Chondrocyte (in vitro differentiated cells): ENCODE data around the gene RTP5. TPM values are rescaled to one million over a fixed set of nuclear protein-coding genes. Genes with fewer than 3 reads are reported as not detected.
A peak's percentile ranks its signal among the peaks of the same experiment; 100 is the strongest.
"Not testable (repeated sequence)": the region's sequence is repeated elsewhere in the genome, so short reads cannot be mapped to it uniquely, and the experiment has no call there.

Experiments used
- DNase-seq: peaks from one replicate; pipeline ENCODE4 v3.0.0; 2021; ENCODE audit warnings: mixed read lengths, low spot score
- H3K27ac Mint-ChIP-seq: one replicate; pipeline ENCODE4 v1.8.0; 2021; ENCODE audit warnings: mild to moderate bottlenecking, moderate library complexity, mixed read lengths; ENCODE audit not compliant: unreplicated experiment
- H3K27me3 Mint-ChIP-seq: 2 replicates; pipeline ENCODE4 v1.8.0; 2021; ENCODE audit warnings: low read depth, mixed read lengths
- H3K36me3 Mint-ChIP-seq: 2 replicates; pipeline ENCODE4 v1.8.0; 2021; ENCODE audit warnings: low read depth, mixed read lengths
- H3K4me1 Mint-ChIP-seq: 2 replicates; pipeline ENCODE4 v1.8.0; 2021; ENCODE audit warnings: low read depth, mild to moderate bottlenecking, mixed read lengths
- H3K4me3 Mint-ChIP-seq: one replicate; pipeline ENCODE4 v1.8.0; 2021; ENCODE audit warnings: mild to moderate bottlenecking, moderate library complexity, mixed read lengths; ENCODE audit not compliant: unreplicated experiment
- H3K9me3 Mint-ChIP-seq: 2 replicates; pipeline ENCODE4 v1.8.0; 2021; ENCODE audit warnings: low read depth, mixed read lengths
- CTCF ChIP-seq: fragments of 200-600 bp; sonication (generic); IDR thresholded peaks from 2 replicates; pipeline ENCODE4 v1.5.0; 2021; ENCODE audit warnings: antibody characterized with exemption, mild to moderate bottlenecking, moderate library complexity
- total RNA-seq: library from RNA; stranded (reverse); gene quantifications from 3 replicates; pipeline ENCODE4 v1.2.1, GENCODE V29; 2021

Gene RTP5
- total RNA-seq, 1 donor from 2014 or later, result not detected

- TF ChIP-seq CTCF, result no peak
- Mint-ChIP-seq H3K4me1 (peaks cover under 1% of the 10 kb centered on the region), H3K27me3 (peaks cover 26% of the 10 kb centered on the region), H3K36me3 (peaks cover 5% of the 10 kb centered on the region), H3K27ac (no peak overlapping the region), H3K9me3 (peaks cover 35% of the 10 kb centered on the region), H3K4me3 (no peak overlapping the region)
- DNase-seq, result no peak
Measured at GRCh38 chr2:241827394-241827793, 42.1 kb upstream of the RTP5 start.

GRCh38 chr2:241833101-241833663 lies 36.3 kb upstream of the RTP5 start:
- H3K27ac Mint-ChIP-seq, result peak overlapping the region; percentile 72
- no peak for DNase-seq
- H3K4me1 Mint-ChIP-seq, result peaks cover 19% of the 10 kb centered on the region
- H3K4me3 Mint-ChIP-seq, result no peak overlapping the region
- peaks cover 16% of the 10 kb centered on the region for H3K9me3 Mint-ChIP-seq
- TF ChIP-seq CTCF, result no peak
- peaks cover 22% of the 10 kb centered on the region for H3K27me3 Mint-ChIP-seq
- no peaks in the 10 kb centered on the region for H3K36me3 Mint-ChIP-seq

GRCh38 chr2:241833756-241834526 lies 35.6 kb upstream of the RTP5 start:
- H3K9me3 Mint-ChIP-seq, result peaks cover 14% of the 10 kb centered on the region
- H3K4me1 Mint-ChIP-seq, result peaks cover 19% of the 10 kb centered on the region
- DNase-seq, H3K36me3 Mint-ChIP-seq, H3K4me3 Mint-ChIP-seq: not testable (repeated sequence)
- peaks cover 27% of the 10 kb centered on the region for H3K27me3 Mint-ChIP-seq
- H3K27ac Mint-ChIP-seq, result peak overlapping the region; percentile 72

- Mint-ChIP-seq H3K9me3 (peaks cover 14% of the 10 kb centered on the region), H3K27me3 (peaks cover 29% of the 10 kb centered on the region), H3K27ac (no peak overlapping the region), H3K36me3 (no peaks in the 10 kb centered on the region), H3K4me1 (peaks cover 19% of the 10 kb centered on the region), H3K4me3 (no peak overlapping the region)
- TF ChIP-seq CTCF, result no peak
- DNase-seq, result no peak
Measured at GRCh38 chr2:241834527-241835210, 34.9 kb upstream of the RTP5 start.

GRCh38 chr2:241835611-241836010 lies 33.9 kb upstream of the RTP5 start:
- H3K27me3 Mint-ChIP-seq, result peaks cover 26% of the 10 kb centered on the region
- peaks cover 19% of the 10 kb centered on the region for H3K4me1 Mint-ChIP-seq
- H3K27ac Mint-ChIP-seq, result no peak overlapping the region
- H3K9me3 Mint-ChIP-seq, result peaks cover 12% of the 10 kb centered on the region
- DNase-seq, result no peak
- H3K4me3 Mint-ChIP-seq, result no peak overlapping the region
- TF ChIP-seq CTCF, result no peak
- H3K36me3 Mint-ChIP-seq, result no peaks in the 10 kb centered on the region
